OCI-LY3 (cell line): ENCODE measurements around the gene EGLN2.

Experiments
- H2AFZ ChIP-seq: fragments of 200-600, 300-600 bp; shearing (Covaris generic); 2 replicates; pipeline ENCODE4 v1.6.0; 2014; ENCODE audit warnings: antibody characterized with exemption, low read depth, low read length
- H3K27ac ChIP-seq: fragments of 200-600, 300-600 bp; sonication (generic); 2 replicates; pipeline ENCODE4 v1.5.1; 2014; ENCODE audit warnings: mild to moderate bottlenecking, low read length, moderate library complexity, mixed read lengths
- H3K27me3 ChIP-seq: fragments of 200-600, 300-600 bp; sonication (generic); 2 replicates; pipeline ENCODE4 v1.6.1; 2014; ENCODE audit warnings: low read depth, low read length, mixed read lengths
- H3K36me3 ChIP-seq: fragments of 200-600, 300-600 bp; sonication (generic); replicated peaks from 2 replicates; pipeline ENCODE3; 2014; ENCODE audit warnings: low read depth, low read length, mixed read lengths
- H3K4me1 ChIP-seq: fragments of 300-600, 200-600 bp; sonication (generic); 2 replicates; pipeline ENCODE4 v1.6.1; 2014; ENCODE audit warnings: low read length, mixed read lengths
- H3K4me2 ChIP-seq: fragments of 200-600, 300-600 bp; sonication (generic); 2 replicates; pipeline ENCODE4 v1.6.1; 2014; ENCODE audit warnings: low read length, mixed read lengths
- H3K4me3 ChIP-seq: fragments of 300-600, 200-600 bp; sonication (generic); 2 replicates; pipeline ENCODE4 v1.5.1; 2014; ENCODE audit warnings: antibody characterized with exemption, mild to moderate bottlenecking, low read length, moderate library complexity
- H3K79me2 ChIP-seq: fragments of 300-600, 200-600 bp; shearing (Covaris generic); 2 replicates; pipeline ENCODE4 v1.6.1; 2014; ENCODE audit warnings: mild to moderate bottlenecking, low read length, mixed read lengths
- H3K9ac ChIP-seq: fragments of 300-600, 200-600 bp; shearing (Covaris generic); 2 replicates; pipeline ENCODE4 v1.6.0; 2014; ENCODE audit warnings: mild to moderate bottlenecking, low read length, moderate library complexity
- H3K9me3 ChIP-seq: fragments of 200-600, 300-600 bp; shearing (Covaris generic); 2 replicates; pipeline ENCODE4 v1.6.1; 2014; ENCODE audit warnings: low read length, mixed read lengths; ENCODE audit not compliant: insufficient read depth
- H4K20me1 ChIP-seq: fragments of 200-600, 300-600 bp; sonication (generic); 2 replicates; pipeline ENCODE4 v1.6.1; 2016; ENCODE audit warnings: low read length, mixed read lengths; ENCODE audit not compliant: insufficient read depth
- EZH2phosphoT487 ChIP-seq: fragments of 200-600 bp; shearing (Covaris generic); IDR thresholded peaks from 2 replicates; pipeline ENCODE4 v1.6.1; 2018; ENCODE audit warnings: antibody characterized with exemption, mixed run types, low read depth
- TF ChIP-seq, protein P1 (sequence below): fragments of 200-600, 300-600 bp; sonication (generic); IDR thresholded peaks from 2 replicates; pipeline ENCODE4 v1.5.1; 2014; ENCODE audit warnings: antibody characterized with exemption, low read length, low read depth

EGLN2 gene

DNA sequence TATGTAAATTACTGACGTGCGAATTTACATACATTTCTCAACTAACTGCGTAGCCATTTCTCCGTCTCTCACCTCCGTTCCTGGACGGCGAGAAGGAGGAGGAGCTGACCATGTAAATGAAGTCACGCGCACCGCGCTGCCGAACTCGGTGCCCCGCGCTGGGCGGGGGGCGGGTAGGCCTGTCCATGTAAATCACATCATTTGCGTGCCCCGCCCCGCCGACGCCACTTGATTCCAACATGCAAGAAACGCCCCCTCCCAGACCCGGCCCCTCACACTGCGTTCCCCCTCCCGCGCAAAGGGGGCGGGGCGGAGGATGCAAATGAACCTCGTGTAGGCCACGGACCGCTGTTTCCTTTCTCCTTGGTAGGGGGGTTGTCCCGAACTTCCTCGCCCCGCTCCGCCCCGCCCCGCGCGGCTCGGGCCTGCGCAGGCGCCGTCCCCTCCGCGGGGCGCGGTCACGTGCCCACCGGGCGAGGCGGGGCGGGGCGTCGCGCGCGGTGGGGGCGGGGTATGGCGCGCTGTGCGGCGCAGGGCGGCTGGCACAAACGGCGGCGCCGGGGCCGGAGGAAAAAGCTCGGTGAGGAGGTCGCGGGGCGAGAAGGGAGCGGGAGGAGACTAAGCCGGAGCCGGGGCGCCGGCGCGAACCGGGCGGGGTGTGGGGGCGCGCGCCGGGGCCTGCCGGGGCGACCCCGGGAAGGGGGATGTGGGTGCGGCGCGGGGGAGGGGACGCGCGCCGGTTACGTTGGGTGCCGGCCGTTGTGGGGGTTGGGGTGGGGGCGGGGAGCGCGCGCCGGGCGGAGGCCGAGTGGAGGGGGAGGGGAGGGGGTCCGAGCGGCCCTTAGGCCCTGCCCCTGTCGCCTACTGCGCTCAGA is at the start of gene EGLN2:
Gene EGLN2, plus strand, starts transcription at position 509 of the 875 bp plus-strand sequence. CDS start 1,382 bp downstream, outside the sequence.
- TF ChIP-seq, protein P1, sequence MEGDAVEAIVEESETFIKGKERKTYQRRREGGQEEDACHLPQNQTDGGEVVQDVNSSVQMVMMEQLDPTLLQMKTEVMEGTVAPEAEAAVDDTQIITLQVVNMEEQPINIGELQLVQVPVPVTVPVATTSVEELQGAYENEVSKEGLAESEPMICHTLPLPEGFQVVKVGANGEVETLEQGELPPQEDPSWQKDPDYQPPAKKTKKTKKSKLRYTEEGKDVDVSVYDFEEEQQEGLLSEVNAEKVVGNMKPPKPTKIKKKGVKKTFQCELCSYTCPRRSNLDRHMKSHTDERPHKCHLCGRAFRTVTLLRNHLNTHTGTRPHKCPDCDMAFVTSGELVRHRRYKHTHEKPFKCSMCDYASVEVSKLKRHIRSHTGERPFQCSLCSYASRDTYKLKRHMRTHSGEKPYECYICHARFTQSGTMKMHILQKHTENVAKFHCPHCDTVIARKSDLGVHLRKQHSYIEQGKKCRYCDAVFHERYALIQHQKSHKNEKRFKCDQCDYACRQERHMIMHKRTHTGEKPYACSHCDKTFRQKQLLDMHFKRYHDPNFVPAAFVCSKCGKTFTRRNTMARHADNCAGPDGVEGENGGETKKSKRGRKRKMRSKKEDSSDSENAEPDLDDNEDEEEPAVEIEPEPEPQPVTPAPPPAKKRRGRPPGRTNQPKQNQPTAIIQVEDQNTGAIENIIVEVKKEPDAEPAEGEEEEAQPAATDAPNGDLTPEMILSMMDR: no peak
- TF ChIP-seq EZH2phosphoT487: no peak
- peak within 1 kb of the TSS; percentile 34; the same call in 1 of the 2 replicates for H2AFZ ChIP-seq
- peaks cover 28% of the 10 kb centered on the region for H3K36me3 ChIP-seq

DNA sequence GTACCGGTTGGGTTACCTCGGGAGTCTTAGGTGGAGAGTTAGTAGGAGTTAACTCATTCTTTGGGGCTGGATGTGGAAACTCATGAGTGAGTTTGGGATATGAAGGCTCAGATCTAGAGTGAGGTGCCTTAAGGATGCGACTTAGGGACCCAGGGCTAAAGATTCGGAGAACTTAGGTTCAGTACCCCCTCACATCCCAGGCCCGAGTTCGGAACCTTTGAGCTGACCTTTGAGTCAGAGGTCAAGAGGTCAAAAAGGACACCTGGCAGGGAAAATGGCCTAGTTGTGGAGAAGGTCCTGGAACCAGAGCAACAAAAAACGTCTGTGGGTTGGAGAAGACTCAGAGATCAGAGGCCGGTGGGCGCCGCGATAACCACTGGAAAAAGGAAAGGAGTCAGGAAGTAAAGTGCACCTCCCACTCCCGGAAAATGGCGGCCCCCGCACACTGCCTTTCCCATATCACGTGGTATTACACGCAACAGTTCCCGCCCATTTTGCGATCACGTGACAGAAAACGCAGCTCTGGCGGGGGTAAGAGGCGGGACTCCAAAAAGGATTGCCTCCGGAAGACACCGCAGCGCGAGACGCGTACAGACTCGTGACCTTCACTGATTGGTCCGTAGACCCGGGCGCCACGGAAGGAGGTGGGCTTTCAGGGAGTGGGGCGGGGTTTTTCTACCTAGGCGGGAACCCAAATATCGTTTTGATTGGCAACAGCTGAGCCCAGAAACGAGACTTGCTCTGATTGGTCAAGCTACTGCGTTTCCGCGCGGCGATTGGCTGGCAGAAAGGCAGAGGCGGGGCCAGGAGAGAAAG is 48.7 kb upstream of the EGLN2 start, which contains the start of gene ACTMAP:
Gene ACTMAP, minus strand, starts transcription at position 420 of the 816 bp plus-strand sequence. CDS start 674 bp downstream, outside the sequence.
- peaks cover 16% of the 10 kb centered on the region for H3K36me3 ChIP-seq
- H3K9me3 ChIP-seq: no peaks in the 10 kb centered on the region
- peaks cover 37% of the 10 kb centered on the region for H3K4me1 ChIP-seq
- H3K27me3 ChIP-seq: no peaks in the 10 kb centered on the region
- peak within 1 kb of the TSS; percentile 80 for H3K27ac ChIP-seq
- H2AFZ ChIP-seq: no peak within 1 kb of the TSS; the same call in 1 of the 2 replicates
- peak within 1 kb of the TSS; percentile 92 for H3K4me3 ChIP-seq
- peaks cover 62% of the 10 kb centered on the region for H3K79me2 ChIP-seq
- H3K9ac ChIP-seq: peak within 1 kb of the TSS; percentile 97
- H3K4me2 ChIP-seq: peak within 1 kb of the TSS; percentile 95
- H4K20me1 ChIP-seq: peaks cover 11% of the 10 kb centered on the region
- no peak for TF ChIP-seq EZH2phosphoT487
- TF ChIP-seq, protein P1: no peak

More for the DNA sequence above, at the start of gene EGLN2:
- H3K79me2 ChIP-seq: peaks cover 49% of the 10 kb centered on the region
- peaks cover 55% of the 10 kb centered on the region for H3K4me1 ChIP-seq
- peak within 1 kb of the TSS; percentile 90 for H3K27ac ChIP-seq
- H3K4me2 ChIP-seq: peak within 1 kb of the TSS; percentile 96
- H3K27me3 ChIP-seq: no peaks in the 10 kb centered on the region
- H3K9ac ChIP-seq: peak within 1 kb of the TSS; percentile 90
- H4K20me1 ChIP-seq: peaks cover 41% of the 10 kb centered on the region
- peak within 1 kb of the TSS; percentile 86 for H3K4me3 ChIP-seq
- no peaks in the 10 kb centered on the region for H3K9me3 ChIP-seq

GRCh38 chr19:40750874-40751537 is 48.0 kb upstream of the EGLN2 start, which contains the start of gene SNRPA:
TSS of gene SNRPA (plus strand) at chr19:40751203. CDS start at chr19:40751409, 206 bp downstream.
- H3K79me2 ChIP-seq: peaks cover 70% of the 10 kb centered on the region
- TF ChIP-seq, protein P1: no peak
- TF ChIP-seq EZH2phosphoT487: no peak

More at GRCh38 chr19:40750874-40751537, 48.0 kb upstream of the EGLN2 start, which contains the start of gene SNRPA:
- Histone ChIP-seq H3K4me1 (peaks cover 45% of the 10 kb centered on the region), H3K9me3 (no peaks in the 10 kb centered on the region), H4K20me1 (peaks cover 18% of the 10 kb centered on the region), H3K27ac (peak within 1 kb of the TSS; percentile 80), H2AFZ (no peak within 1 kb of the TSS; the same call in 1 of the 2 replicates), H3K9ac (peak within 1 kb of the TSS; percentile 97), H3K4me3 (peak within 1 kb of the TSS; percentile 92), H3K4me2 (peak within 1 kb of the TSS; percentile 95), H3K36me3 (peaks cover 24% of the 10 kb centered on the region), H3K27me3 (no peaks in the 10 kb centered on the region)
